ENCODE measurements around the gene ITIH1.
"Not testable (repeated sequence)": the region's sequence is repeated elsewhere in the genome, so short reads cannot be mapped to it uniquely, and the experiment has no call there.

Gene ITIH1

GRCh38 chr3:52774901-52775864 is 2.2 kb upstream of the ITIH1 start:
- DNase-seq (ENCODE audit: extremely low read depth, low read depth), result no peak
- no peak overlapping the region for H3K4me3 ChIP-seq (replicated peaks; ENCODE audit: low read depth, low read length)
- TF ChIP-seq CTCF (IDR thresholded peaks at IDR 0.05; ENCODE audit: low read depth, low read length, missing control alignments), result no peak

GRCh38 chr3:52775877-52776276 is 1.5 kb upstream of the ITIH1 start:
- DNase-seq (ENCODE audit: extremely low read depth, low read depth), result no peak
- no peak overlapping the region for H3K4me3 ChIP-seq (replicated peaks; ENCODE audit: low read depth, low read length)
- no peak for TF ChIP-seq CTCF (IDR thresholded peaks at IDR 0.05; ENCODE audit: low read depth, low read length, missing control alignments)

GRCh38 chr3:52776486-52776885 is 913 bp upstream of the ITIH1 start:
- H3K4me3 ChIP-seq (replicated peaks; ENCODE audit: low read depth, low read length); DNase-seq (ENCODE audit: extremely low read depth, low read depth): not testable (repeated sequence)

GRCh38 chr3:52777959-52778805 is 783 bp downstream of the ITIH1 start:
- no peak for TF ChIP-seq CTCF (IDR thresholded peaks at IDR 0.05; ENCODE audit: low read depth, low read length, missing control alignments)
- DNase-seq (ENCODE audit: extremely low read depth, low read depth), result no peak
- H3K4me3 ChIP-seq (replicated peaks; ENCODE audit: low read depth, low read length), result no peak overlapping the region

GRCh38 chr3:52779011-52779836 is 1.8 kb downstream of the ITIH1 start:
- H3K4me3 ChIP-seq (replicated peaks; ENCODE audit: low read depth, low read length), result no peak overlapping the region
- no peak for DNase-seq (ENCODE audit: extremely low read depth, low read depth)

GRCh38 chr3:52779837-52780585 is 2.6 kb downstream of the ITIH1 start:
- no peak overlapping the region for H3K4me3 ChIP-seq (replicated peaks; ENCODE audit: low read depth, low read length)
- TF ChIP-seq CTCF (IDR thresholded peaks at IDR 0.05; ENCODE audit: low read depth, low read length, missing control alignments), result no peak
- no peak for DNase-seq (ENCODE audit: extremely low read depth, low read depth)

More at GRCh38 chr3:52779011-52779836, 1.8 kb downstream of the ITIH1 start:
- no peak for TF ChIP-seq CTCF (IDR thresholded peaks at IDR 0.05; ENCODE audit: low read depth, low read length, missing control alignments)
